GM18505 (cell line): ENCODE results near the gene ARHGAP24.
A peak's percentile ranks its signal among the peaks of the same experiment; 100 is the strongest.

ENCODE experiments used
- ATAC-seq: cut with Tn5 transposase; IDR thresholded peaks from one replicate; pipeline ENCODE4 v1.9.1; 2021; ENCODE audit not compliant: unreplicated experiment
- POLR2A ChIP-seq: IDR thresholded peaks from 4 replicates; pipeline ENCODE4 v1.6.1; 2011; ENCODE audit warnings: borderline replicate concordance; ENCODE audit not compliant: insufficient read depth, insufficient read length; ENCODE audit errors: extremely low read depth

The ARHGAP24 gene

DNA sequence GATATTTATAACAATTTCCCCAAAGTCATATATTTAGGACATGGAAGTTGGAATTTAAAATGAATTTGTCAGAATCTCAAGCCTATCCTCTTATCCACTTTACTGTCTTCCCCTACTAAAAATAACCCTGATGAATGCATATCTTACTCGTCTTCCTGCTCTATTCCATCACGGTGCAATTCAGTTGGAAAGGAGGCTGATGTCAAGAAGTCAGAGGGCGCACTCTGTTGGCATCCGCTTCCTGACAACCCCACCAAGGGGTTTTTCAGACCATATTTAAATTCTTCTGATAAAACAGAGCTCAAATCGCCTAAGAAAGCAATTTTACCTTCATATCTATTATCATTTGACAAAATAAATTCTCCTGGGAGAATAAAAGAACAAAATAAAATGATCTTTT lies 233.5 kb downstream of the ARHGAP24 start:
- ATAC-seq, result no peak
- no peak for TF ChIP-seq POLR2A

GRCh38 chr4:85713005-85713404 lies 238.1 kb downstream of the ARHGAP24 start:
- no peak for TF ChIP-seq POLR2A
- ATAC-seq, result no peak

DNA sequence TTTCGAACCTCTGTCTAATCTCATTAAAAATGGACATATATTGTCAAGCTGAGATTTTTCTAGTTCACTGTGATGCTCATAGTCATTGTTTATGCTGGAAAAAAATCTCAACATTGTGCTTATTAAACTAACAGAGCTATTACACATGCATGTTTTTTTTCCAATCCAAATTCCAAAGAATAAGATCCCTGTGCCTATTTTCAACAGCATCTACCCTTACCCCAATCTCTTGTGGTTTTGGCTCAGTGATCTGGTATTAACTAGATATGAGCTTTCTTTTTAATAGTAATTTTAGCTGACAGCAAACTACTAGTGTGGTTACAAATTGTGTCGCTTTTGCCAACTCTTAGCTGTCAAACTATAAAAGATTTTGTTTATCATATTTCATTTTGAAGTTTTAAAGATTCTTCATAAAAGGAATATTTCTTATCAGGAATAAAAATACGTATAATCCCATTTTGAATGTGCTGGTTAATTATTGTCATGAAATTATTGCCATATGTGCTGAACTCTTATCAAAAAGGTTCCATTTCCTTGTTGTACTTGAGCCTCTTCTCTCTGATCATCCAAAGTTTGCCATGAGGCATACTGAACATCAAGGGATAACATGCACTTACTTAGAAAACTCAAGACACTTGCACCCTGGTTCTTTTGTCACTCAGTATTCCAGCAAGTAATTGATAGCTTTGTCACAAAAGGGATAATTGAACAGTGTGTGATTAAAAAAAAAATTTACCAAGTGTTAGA lies 241.2 kb downstream of the ARHGAP24 start:
- no peak for ATAC-seq
- no peak for TF ChIP-seq POLR2A

DNA sequence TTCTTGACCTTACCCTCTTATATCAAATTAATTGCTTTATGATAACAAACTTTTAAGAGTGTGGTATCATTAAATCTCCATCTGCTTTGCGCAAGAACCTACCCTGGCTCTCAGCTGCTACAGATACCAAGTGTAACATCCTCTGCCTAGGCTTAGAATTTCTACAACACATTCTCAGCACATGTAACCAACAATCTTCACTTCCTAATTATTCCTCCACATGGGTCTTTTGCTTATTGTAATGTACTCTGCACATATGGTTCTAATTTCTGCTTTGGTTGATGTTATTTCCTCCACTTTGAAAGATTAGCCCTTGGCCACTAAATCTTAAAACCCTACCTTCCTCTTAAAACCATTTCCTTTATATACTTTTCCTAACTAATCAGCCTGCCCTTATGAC lies 242.4 kb downstream of the ARHGAP24 start:
- no peak for ATAC-seq
- no peak for TF ChIP-seq POLR2A

DNA sequence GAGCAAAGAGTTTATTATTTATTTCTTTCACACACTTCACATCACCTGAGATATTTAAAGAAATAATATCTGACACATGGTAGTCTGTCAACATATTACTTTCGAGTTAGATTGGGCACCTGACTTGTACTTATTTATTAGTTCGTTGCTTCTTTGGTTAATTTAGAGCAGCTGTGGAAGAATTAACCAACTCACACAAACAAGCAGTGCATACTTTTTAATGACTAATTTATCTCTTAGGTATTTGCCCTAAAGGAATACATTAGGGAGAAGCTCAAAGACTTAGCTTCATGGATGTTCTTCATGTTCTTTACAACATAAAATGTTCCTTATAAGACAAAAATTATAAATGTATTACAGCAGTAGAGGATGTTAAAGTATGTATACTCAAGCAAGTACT lies 242.9 kb downstream of the ARHGAP24 start:
- no peak for ATAC-seq
- no peak for TF ChIP-seq POLR2A

DNA sequence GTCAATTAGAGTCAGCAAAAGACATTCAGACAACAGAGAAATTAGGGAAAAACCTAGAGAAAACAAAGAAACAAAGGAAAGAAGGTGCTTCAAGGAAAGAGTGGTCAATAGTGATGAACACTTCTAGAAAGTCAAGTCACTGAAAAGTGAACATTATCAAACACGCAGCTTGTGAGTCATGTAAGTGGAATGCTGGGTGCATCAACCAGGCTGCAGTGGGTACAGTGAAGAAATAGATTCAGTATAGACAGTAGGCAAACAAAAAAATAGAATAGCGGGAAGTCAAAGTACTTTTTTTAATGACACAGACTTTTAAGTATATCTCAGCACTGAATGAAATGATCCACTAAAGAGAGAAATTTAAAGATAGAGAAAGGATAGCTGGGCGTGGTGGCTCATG lies 245.8 kb downstream of the ARHGAP24 start:
- ATAC-seq, result no peak

GRCh38 chr4:85722401-85722800 lies 247.5 kb downstream of the ARHGAP24 start:
- TF ChIP-seq POLR2A, result no peak
- ATAC-seq, result no peak

More for the DNA sequence above, 245.8 kb downstream of the ARHGAP24 start:
- TF ChIP-seq POLR2A, result no peak

DNA sequence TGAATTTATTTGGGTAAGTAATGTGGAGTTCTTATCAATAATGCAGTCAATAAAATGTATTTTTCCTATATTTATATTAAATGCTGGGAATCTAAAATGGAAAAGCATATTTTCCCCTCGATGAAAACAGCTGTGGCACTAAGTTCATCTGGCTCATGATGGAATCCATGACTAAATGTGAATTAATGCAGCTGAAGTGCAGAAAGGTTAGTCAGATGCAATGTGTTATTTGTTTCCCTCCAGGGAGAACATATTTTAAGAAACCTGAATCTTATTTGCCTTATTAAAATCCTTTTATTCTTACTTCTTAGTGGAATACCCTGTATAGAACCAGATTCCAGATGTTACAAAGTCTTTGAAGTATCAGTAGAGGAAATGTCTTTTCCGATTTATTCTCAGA lies 247.9 kb downstream of the ARHGAP24 start:
- TF ChIP-seq POLR2A, result no peak
- no peak for ATAC-seq

DNA sequence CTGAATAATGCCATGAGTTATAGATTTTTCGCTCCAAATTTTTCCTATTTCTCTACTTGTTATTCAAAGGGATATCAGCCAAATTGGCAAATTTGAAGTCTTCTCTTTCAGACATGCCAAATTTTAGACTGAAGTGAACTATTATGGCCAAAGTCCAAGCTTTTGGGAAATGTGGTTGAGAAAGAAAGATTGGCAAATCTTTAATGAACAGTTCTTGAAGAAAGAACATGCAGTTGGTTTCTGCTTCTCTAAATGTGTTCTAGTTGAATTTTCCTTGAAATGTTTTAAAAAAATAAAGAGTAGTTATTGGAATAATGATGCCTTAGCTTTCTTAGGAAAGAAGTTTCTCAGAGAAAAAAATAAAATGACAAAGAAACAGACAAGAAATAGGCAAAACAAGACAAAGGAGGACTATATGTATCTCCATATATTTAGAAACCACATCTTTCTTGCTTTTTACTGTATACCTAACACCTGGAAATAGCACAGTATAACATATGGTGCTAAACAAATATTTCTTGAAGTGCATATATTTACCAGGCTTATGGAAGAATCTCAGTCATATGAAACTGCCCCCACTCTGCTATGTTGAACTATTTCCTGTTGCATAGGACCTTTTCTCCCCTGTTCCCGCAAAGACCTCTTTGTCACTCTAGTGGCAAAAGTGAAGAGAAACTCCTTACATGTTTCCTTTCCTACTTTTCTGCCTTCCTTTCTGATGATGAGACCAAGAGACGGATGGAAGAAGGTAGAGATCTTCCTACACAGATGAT lies 250.0 kb downstream of the ARHGAP24 start:
- no peak for TF ChIP-seq POLR2A
- peak; percentile 50 for ATAC-seq

GRCh38 chr4:85725721-85726170 lies 250.8 kb downstream of the ARHGAP24 start:
- TF ChIP-seq POLR2A, result no peak
- peak; percentile 92 for ATAC-seq

DNA sequence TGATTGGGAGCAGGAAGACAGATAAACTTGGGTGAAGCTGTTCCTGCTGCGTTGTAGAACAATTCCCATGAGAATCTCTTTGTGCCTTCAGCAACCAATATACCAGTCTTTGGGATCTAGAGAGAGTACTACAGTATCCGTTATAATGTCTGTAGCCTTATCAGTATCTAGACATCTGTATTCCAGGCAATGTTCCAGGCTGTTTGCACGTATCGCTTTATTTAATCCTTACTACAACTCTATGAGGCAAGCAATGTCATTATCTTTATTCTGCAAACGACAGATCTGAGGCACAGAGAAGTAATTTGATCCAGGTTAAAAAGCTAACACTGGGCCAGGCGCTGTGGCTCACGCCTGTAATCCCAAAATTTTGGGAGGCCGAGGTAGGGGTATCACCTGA lies 251.6 kb downstream of the ARHGAP24 start:
- TF ChIP-seq POLR2A, result no peak
- no peak for ATAC-seq

DNA sequence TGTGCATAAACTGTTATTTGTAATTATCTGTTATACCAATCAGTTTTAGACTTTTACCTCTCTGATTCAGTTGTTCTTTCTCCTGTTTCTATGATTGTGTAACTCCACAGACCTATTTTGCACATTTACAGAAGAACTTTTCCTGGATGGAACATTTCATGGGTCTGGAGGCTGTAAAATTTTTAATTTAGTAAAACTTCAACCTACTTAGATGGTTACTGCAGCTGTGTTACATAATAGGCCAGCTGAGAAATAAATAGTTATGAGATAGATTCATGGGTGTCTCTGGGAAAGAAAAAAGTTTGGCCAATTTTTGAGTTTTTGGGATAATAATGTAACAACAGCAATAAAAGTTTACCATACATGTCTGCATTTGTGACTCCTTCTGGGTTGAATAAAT lies 253.5 kb downstream of the ARHGAP24 start:
- ATAC-seq, result no peak
- TF ChIP-seq POLR2A, result no peak

GRCh38 chr4:85732124-85732523 lies 257.2 kb downstream of the ARHGAP24 start:
- ATAC-seq, result peak; percentile 61
- no peak for TF ChIP-seq POLR2A

DNA sequence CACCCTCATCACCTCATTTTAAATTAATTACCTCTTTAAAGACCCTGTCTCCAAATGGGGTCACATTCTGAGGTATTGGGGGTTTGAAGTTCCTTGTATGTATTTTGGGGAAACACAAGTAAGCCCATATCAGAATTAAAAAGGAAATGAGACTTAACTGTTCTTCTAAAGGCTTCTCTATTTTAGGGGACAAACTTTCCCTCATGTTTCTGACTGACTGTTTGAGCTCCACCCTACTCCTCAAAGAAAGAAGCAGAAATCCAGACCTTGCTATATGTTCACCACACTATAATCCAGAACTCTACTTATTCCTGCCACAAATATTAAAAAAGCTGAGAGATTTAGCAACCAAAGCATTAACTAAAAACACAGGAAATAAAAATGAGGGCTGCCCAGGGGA lies 258.8 kb downstream of the ARHGAP24 start:
- TF ChIP-seq POLR2A, result no peak
- no peak for ATAC-seq
